Neural progenitor cell (in vitro differentiated cells): ENCODE results near the gene PTTG1IP2. TPM values are rescaled to one million over a fixed set of nuclear protein-coding genes. Genes with fewer than 3 reads are reported as not detected.
A peak's percentile ranks its signal among the peaks of the same experiment; 100 is the strongest.

ENCODE experiments used
- DNase-seq: peaks from one replicate; pipeline ENCODE4 v3.0.0-alpha.2; 2016; ENCODE audit warnings: low spot score
- H2AFZ ChIP-seq: fragments of 200-600 bp; sonication (generic); replicated peaks from 2 replicates; pipeline ENCODE4 v1.6.1; 2016; ENCODE audit warnings: antibody characterized with exemption
- H3F3A ChIP-seq: fragments of 200-600 bp; sonication (generic); 2 replicates; pipeline ENCODE4 v1.6.1; 2016; ENCODE audit warnings: antibody characterized with exemption, low read depth
- H3K27ac ChIP-seq: fragments of 200-600 bp; sonication (generic); 2 replicates; pipeline ENCODE4 v1.5.1; 2016; ENCODE audit warnings: mild to moderate bottlenecking
- H3K27me3 ChIP-seq: fragments of 200-600 bp; sonication (generic); 2 replicates; pipeline ENCODE4 v1.6.1; 2016; ENCODE audit warnings: mild to moderate bottlenecking, moderate library complexity
- H3K36me3 ChIP-seq: fragments of 200-600 bp; sonication (generic); 2 replicates; pipeline ENCODE4 v1.5.1; 2016
- H3K4me1 ChIP-seq: fragments of 200-600 bp; sonication (generic); 2 replicates; pipeline ENCODE4 v1.6.1; 2016; ENCODE audit warnings: mixed run types
- H3K4me2 ChIP-seq: fragments of 200-600 bp; sonication (generic); 2 replicates; pipeline ENCODE4 v1.6.1; 2016
- H3K4me3 ChIP-seq: fragments of 200-600 bp; sonication (generic); 2 replicates; pipeline ENCODE4 v1.5.1; 2016
- H3K79me2 ChIP-seq: fragments of 200-600 bp; sonication (generic); 2 replicates; pipeline ENCODE4 v1.6.1; 2016; ENCODE audit warnings: low read depth
- H3K9ac ChIP-seq: fragments of 200-600 bp; sonication (generic); 2 replicates; pipeline ENCODE4 v1.6.1; 2016
- H3K9me3 ChIP-seq: fragments of 200-600 bp; sonication (generic); 2 replicates; pipeline ENCODE4 v1.5.1; 2016; ENCODE audit warnings: low read depth
- H4K20me1 ChIP-seq: fragments of 200-600 bp; sonication (generic); 2 replicates; pipeline ENCODE4 v1.6.1; 2016; ENCODE audit warnings: low read depth
- H3K27ac Mint-ChIP-seq: 3 replicates; pipeline ENCODE4 v1.8.0; 2021; ENCODE audit warnings: mixed read lengths
- H3K27me3 Mint-ChIP-seq: 2 replicates; pipeline ENCODE4 v1.8.0; 2022; ENCODE audit warnings: low read depth, mild to moderate bottlenecking, inconsistent platforms, moderate library complexity, mixed read lengths; ENCODE audit not compliant: insufficient read depth
- H3K36me3 Mint-ChIP-seq: 3 replicates; pipeline ENCODE4 v1.8.0; 2021; ENCODE audit warnings: mixed read lengths
- H3K4me1 Mint-ChIP-seq: 3 replicates; pipeline ENCODE4 v1.8.0; 2021; ENCODE audit warnings: mixed read lengths
- H3K4me3 Mint-ChIP-seq: 3 replicates; pipeline ENCODE4 v1.8.0; 2021; ENCODE audit warnings: mild to moderate bottlenecking, moderate library complexity, mixed read lengths
- H3K9me3 Mint-ChIP-seq: 3 replicates; pipeline ENCODE4 v1.8.0; 2020; ENCODE audit warnings: mixed read lengths
- EZH2 ChIP-seq: fragments of 200-600 bp; sonication (generic); IDR thresholded peaks from 2 replicates; pipeline ENCODE4 v1.6.1; 2017; ENCODE audit warnings: antibody characterized with exemption, mild to moderate bottlenecking, moderate library complexity
- EZH2phosphoT487 ChIP-seq: fragments of 200-600 bp; sonication (generic); IDR thresholded peaks from 2 replicates; pipeline ENCODE4 v1.6.1; 2017; ENCODE audit warnings: antibody characterized with exemption
- total RNA-seq: library from RNA; depleted of rRNA; stranded (reverse); fragments of >200 nt; gene quantifications from 2 replicates; pipeline ENCODE4 v1.2.3, GENCODE V29; 2015; ENCODE audit warnings: low replicate concordance
- TF ChIP-seq, protein P1 (sequence below): fragments of 200-600 bp; sonication (generic); IDR thresholded peaks from 2 replicates; pipeline ENCODE4 v1.5.1; 2017; ENCODE audit warnings: antibody characterized with exemption, mild to moderate bottlenecking

PTTG1IP2 gene
- total RNA-seq, 1 donor from 2014 or later = not detected

GRCh38 chr7:90472805-90473540 lies 3.5 kb downstream of the PTTG1IP2 start:
- Histone ChIP-seq H3K4me3 (no peak overlapping the region), H3K79me2 (no peaks in the 10 kb centered on the region), H3K36me3 (no peaks in the 10 kb centered on the region), H3K27ac (no peak overlapping the region), H3F3A (no peaks in the 10 kb centered on the region), H3K9me3 (no peaks in the 10 kb centered on the region), H2AFZ (no peak overlapping the region), H3K9ac (no peak overlapping the region), H3K4me1 (no peaks in the 10 kb centered on the region), H3K4me2 (no peak overlapping the region), H3K27me3 (no peaks in the 10 kb centered on the region), H4K20me1 (no peaks in the 10 kb centered on the region)
- H3K4me3 Mint-ChIP-seq = no peak overlapping the region
- no peaks in the 10 kb centered on the region for H3K9me3 Mint-ChIP-seq
- peaks cover 4% of the 10 kb centered on the region for H3K36me3 Mint-ChIP-seq
- peaks cover 4% of the 10 kb centered on the region for H3K4me1 Mint-ChIP-seq
- TF ChIP-seq EZH2 (no peak), EZH2phosphoT487 (no peak)
- TF ChIP-seq, protein P1, sequence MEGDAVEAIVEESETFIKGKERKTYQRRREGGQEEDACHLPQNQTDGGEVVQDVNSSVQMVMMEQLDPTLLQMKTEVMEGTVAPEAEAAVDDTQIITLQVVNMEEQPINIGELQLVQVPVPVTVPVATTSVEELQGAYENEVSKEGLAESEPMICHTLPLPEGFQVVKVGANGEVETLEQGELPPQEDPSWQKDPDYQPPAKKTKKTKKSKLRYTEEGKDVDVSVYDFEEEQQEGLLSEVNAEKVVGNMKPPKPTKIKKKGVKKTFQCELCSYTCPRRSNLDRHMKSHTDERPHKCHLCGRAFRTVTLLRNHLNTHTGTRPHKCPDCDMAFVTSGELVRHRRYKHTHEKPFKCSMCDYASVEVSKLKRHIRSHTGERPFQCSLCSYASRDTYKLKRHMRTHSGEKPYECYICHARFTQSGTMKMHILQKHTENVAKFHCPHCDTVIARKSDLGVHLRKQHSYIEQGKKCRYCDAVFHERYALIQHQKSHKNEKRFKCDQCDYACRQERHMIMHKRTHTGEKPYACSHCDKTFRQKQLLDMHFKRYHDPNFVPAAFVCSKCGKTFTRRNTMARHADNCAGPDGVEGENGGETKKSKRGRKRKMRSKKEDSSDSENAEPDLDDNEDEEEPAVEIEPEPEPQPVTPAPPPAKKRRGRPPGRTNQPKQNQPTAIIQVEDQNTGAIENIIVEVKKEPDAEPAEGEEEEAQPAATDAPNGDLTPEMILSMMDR = no peak
- no peaks in the 10 kb centered on the region for H3K27me3 Mint-ChIP-seq
- DNase-seq = no peak
- H3K27ac Mint-ChIP-seq = no peak overlapping the region

DNA sequence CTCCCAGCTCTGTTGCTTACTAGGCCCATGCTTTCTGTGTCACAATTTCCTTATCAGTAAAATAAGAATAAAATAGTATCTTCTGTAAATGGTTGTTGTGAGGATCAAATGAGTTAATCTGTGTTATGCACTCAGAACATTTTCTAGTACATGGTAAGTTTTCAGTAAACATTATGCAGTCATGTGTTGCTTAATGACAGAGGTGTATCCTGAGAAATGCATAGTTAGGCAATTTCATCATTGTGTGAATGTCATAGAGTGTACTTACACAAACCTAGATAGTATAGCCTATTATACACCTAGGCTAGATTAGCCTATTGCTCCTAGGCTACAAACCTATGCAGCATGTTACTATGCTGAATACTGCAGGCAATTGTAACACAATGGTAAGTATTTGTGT lies 4.4 kb downstream of the PTTG1IP2 start:
- Mint-ChIP-seq H3K27me3 (no peaks in the 10 kb centered on the region), H3K36me3 (peaks cover 4% of the 10 kb centered on the region), H3K27ac (no peak overlapping the region), H3K9me3 (no peaks in the 10 kb centered on the region), H3K4me1 (peaks cover 8% of the 10 kb centered on the region), H3K4me3 (no peak overlapping the region)
- TF ChIP-seq, protein P1 = no peak
- TF ChIP-seq EZH2phosphoT487 (no peak), EZH2 (no peak)
- DNase-seq = no peak
- Histone ChIP-seq H3K9me3 (no peaks in the 10 kb centered on the region), H2AFZ (no peak overlapping the region), H4K20me1 (no peaks in the 10 kb centered on the region), H3K4me2 (no peak overlapping the region), H3K27ac (no peak overlapping the region), H3K27me3 (no peaks in the 10 kb centered on the region), H3K4me3 (no peak overlapping the region), H3K9ac (no peak overlapping the region), H3K36me3 (no peaks in the 10 kb centered on the region), H3K4me1 (no peaks in the 10 kb centered on the region), H3F3A (no peaks in the 10 kb centered on the region), H3K79me2 (no peaks in the 10 kb centered on the region)

GRCh38 chr7:90474284-90475210 lies 5.1 kb downstream of the PTTG1IP2 start:
- DNase-seq = no peak
- Histone ChIP-seq H3K27ac (no peak overlapping the region), H3K9ac (no peak overlapping the region), H3F3A (no peaks in the 10 kb centered on the region), H3K9me3 (no peaks in the 10 kb centered on the region), H4K20me1 (no peaks in the 10 kb centered on the region), H3K4me1 (no peaks in the 10 kb centered on the region), H3K4me2 (no peak overlapping the region), H2AFZ (no peak overlapping the region), H3K36me3 (no peaks in the 10 kb centered on the region), H3K4me3 (no peak overlapping the region), H3K27me3 (no peaks in the 10 kb centered on the region), H3K79me2 (no peaks in the 10 kb centered on the region)
- TF ChIP-seq, protein P1 = no peak
- TF ChIP-seq EZH2phosphoT487 (no peak), EZH2 (no peak)
- H3K27ac Mint-ChIP-seq = peak overlapping the region; percentile 17
- H3K4me1 Mint-ChIP-seq = peaks cover 8% of the 10 kb centered on the region
- no peaks in the 10 kb centered on the region for H3K27me3 Mint-ChIP-seq
- no peaks in the 10 kb centered on the region for H3K9me3 Mint-ChIP-seq
- H3K4me3 Mint-ChIP-seq = no peak overlapping the region
- H3K36me3 Mint-ChIP-seq = peaks cover 2% of the 10 kb centered on the region
